PC-9 (cell line): ENCODE measurements around the gene MRPL12. TPM values are rescaled to one million over a fixed set of nuclear protein-coding genes. Genes with fewer than 3 reads are reported as not detected.
A peak's percentile ranks its signal among the peaks of the same experiment; 100 is the strongest.

Experiments
- BruUV-seq: library from RNA; stranded (reverse); fragments of 400-500 nt; replicated peaks from 2 replicates; lab custom pipeline; 2021; lab: Mats Ljungman, UMichigan
- CTCF ChIA-PET: fragments of 300-600 bp; sonication (Branson Sonifier 250); formaldehyde crosslinking; loops from one replicate; lab custom pipeline; 2022; ENCODE audit warnings: antibody characterized with exemption; lab: Charles Lee
- POLR2A ChIA-PET: fragments of 300-600 bp; sonication (Branson Sonifier 250); formaldehyde crosslinking; loops from one replicate; lab custom pipeline; 2022; ENCODE audit warnings: antibody characterized with exemption; ENCODE audit not compliant: unreplicated experiment; lab: Charles Lee
- DNase-seq, 2 experiments: peaks; one replicate each; pipeline versions ENCODE4 v3.0.0 to v3.0.0-alpha.2; 2015 to 2022; ENCODE audit warnings: mixed read lengths in 1 of 2
- H2AFZ ChIP-seq: fragments of 200-600 bp; sonication (generic); 2 replicates; pipeline ENCODE4 v1.8.1; 2017; ENCODE audit warnings: antibody characterized with exemption
- H3F3A ChIP-seq: fragments of 200-600 bp; sonication (generic); 2 replicates; pipeline ENCODE4 v1.8.1; 2017; ENCODE audit warnings: antibody characterized with exemption, mild to moderate bottlenecking, low read depth; ENCODE audit not compliant: insufficient read depth
- H3K27ac ChIP-seq: fragments of 200-600 bp; sonication (generic); 2 replicates; pipeline ENCODE4 v1.6.1; 2016; ENCODE audit warnings: mixed run types
- H3K27me3 ChIP-seq: fragments of 200-600 bp; sonication (generic); 2 replicates; pipeline ENCODE4 v1.6.1; 2016; ENCODE audit warnings: low read depth, mixed run types; ENCODE audit not compliant: insufficient read depth
- H3K36me3 ChIP-seq: fragments of 200-600 bp; sonication (generic); 2 replicates; pipeline ENCODE4 v1.6.1; 2016; ENCODE audit warnings: low read depth, mixed run types
- H3K4me1 ChIP-seq: fragments of 200-600 bp; sonication (generic); replicated peaks from 2 replicates; pipeline ENCODE4 v1.6.1; 2016; ENCODE audit warnings: mixed run types; ENCODE audit not compliant: insufficient read depth
- H3K4me2 ChIP-seq: fragments of 200-600 bp; sonication (generic); 2 replicates; pipeline ENCODE4 v1.6.1; 2017; ENCODE audit warnings: mixed run types
- H3K4me3 ChIP-seq: fragments of 200-600 bp; sonication (generic); 2 replicates; pipeline ENCODE4 v1.6.1; 2016; ENCODE audit warnings: mixed run types
- H3K79me2 ChIP-seq: fragments of 200-600 bp; sonication (generic); 2 replicates; pipeline ENCODE4 v1.6.1; 2017; ENCODE audit warnings: low read depth, mixed run types
- H3K9me2 ChIP-seq: fragments of 200-600 bp; sonication (generic); 2 replicates; pipeline ENCODE4 v1.8.1; 2017; ENCODE audit warnings: mild to moderate bottlenecking; ENCODE audit not compliant: insufficient read depth
- H3K9me3 ChIP-seq: fragments of 200-600 bp; sonication (generic); 2 replicates; pipeline ENCODE4 v1.8.1; 2016; ENCODE audit warnings: low read depth; ENCODE audit not compliant: insufficient read depth
- H4K20me1 ChIP-seq: fragments of 200-600 bp; sonication (generic); 2 replicates; pipeline ENCODE4 v1.8.1; 2017; ENCODE audit not compliant: insufficient read depth
- EZH2 ChIP-seq: fragments of 200-600 bp; sonication (generic); IDR thresholded peaks from 2 replicates; pipeline ENCODE4 v1.8.0; 2017; ENCODE audit warnings: antibody characterized with exemption, low read depth
- intact Hi-C: fragments of 100-400 bp; cut with micrococcal nuclease; formaldehyde crosslinking; loops from one replicate; pipeline ENCODE4 v1.10.0; 2022; ENCODE audit not compliant: unreplicated experiment
- total RNA-seq: library from RNA; stranded (reverse); gene quantifications from 2 replicates; pipeline ENCODE4 v1.2.3, GENCODE V29; 2021
- TF ChIP-seq, protein P1 (sequence below): fragments of 200-600 bp; sonication (generic); conservative IDR thresholded peaks from 2 replicates; pipeline ENCODE4 v1.6.1; 2017; ENCODE audit warnings: mixed run types, antibody characterized with exemption, mild to moderate bottlenecking, moderate library complexity

MRPL12 gene
- total RNA-seq, 1 experiment from 2014 or later: 98.6 TPM

DNA sequence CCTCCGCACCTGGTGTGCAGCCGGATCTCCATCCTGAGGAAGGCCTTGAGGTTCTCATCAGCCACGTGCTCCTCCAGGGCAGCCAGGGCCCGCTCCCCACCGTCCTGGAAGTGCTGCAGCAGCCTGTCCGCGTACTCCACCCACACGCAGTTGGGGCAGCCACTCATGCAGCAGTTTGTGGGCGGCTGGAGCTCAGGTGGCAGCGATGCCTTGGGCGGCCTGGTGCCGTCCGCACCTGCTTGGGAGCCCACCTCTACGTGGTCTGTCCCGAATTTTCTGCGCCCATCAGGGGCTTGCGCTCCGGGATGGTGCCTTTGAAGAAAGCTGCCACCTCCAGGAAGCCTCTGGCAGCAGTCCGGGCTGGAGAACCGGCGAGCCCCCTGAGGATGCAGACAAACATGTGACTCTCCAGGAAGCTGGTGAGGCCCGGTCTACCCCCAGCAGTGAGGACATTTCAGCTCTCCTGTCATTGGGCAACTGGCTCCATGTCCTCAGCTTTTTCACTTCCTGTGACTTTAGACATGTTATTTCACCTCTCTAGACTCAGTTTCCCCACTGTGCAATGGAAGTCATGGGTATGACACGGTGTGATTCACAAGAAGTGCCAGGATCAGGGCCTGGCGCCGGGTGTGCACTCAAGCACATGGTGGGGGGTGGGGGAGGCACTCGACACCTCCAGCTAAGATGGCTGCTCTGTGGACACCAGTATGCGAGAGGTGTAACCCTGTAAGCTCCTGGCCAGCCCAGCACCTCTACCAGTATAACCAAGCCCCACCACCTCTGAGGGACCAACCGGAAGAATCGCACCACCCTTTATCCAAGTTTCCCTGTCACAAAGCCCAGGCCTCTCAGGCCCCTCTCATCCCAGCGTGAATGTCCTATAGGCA, 37.7 kb upstream of the MRPL12 start:
- H3K4me2 ChIP-seq: peak overlapping the region; percentile 75
- BruUV-seq: no TSS peak
- peaks cover 13% of the 10 kb centered on the region for H3K4me1 ChIP-seq
- H3K27ac ChIP-seq: peak overlapping the region; percentile 16; the same call in 1 of the 2 replicates
- H3K79me2 ChIP-seq: peaks cover 42% of the 10 kb centered on the region
- H3F3A ChIP-seq: peaks cover 13% of the 10 kb centered on the region; the same call in 1 of the 2 replicates
- intact Hi-C loops: loop anchor here (1.0 kb wide), 1 partner anchor 28 kb away; the partner anchor contains the start of genes NPLOC4 and TSPAN10
- no peaks in the 10 kb centered on the region for H3K9me3 ChIP-seq
- peak in 1 of 2 experiments; percentile 16 for DNase-seq
- no peaks in the 10 kb centered on the region for H3K36me3 ChIP-seq
- H4K20me1 ChIP-seq: no peaks in the 10 kb centered on the region
- ChIA-PET CTCF (no interaction called here), POLR2A (no interaction called here)
- peak overlapping the region; percentile 86 for H3K4me3 ChIP-seq
- H3K27me3 ChIP-seq: no peaks in the 10 kb centered on the region
- H3K9me2 ChIP-seq: no peaks in the 10 kb centered on the region
- no peak for TF ChIP-seq EZH2
- peak overlapping the region; percentile 83 for H2AFZ ChIP-seq

DNA sequence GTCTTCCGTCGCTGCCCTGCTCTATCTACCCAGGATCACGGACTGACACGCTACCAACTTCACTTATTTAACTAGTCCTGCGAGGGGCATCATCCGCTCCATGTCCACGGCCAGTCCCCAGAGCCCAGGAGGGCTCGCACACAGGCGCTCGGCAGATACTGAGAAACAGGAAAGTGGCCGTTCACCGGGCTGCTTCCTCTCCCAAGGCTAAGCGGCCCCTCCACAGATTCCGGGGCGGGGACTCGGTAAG, 37.1 kb upstream of the MRPL12 start:
- no peak for TF ChIP-seq EZH2
- TF ChIP-seq, protein P1, sequence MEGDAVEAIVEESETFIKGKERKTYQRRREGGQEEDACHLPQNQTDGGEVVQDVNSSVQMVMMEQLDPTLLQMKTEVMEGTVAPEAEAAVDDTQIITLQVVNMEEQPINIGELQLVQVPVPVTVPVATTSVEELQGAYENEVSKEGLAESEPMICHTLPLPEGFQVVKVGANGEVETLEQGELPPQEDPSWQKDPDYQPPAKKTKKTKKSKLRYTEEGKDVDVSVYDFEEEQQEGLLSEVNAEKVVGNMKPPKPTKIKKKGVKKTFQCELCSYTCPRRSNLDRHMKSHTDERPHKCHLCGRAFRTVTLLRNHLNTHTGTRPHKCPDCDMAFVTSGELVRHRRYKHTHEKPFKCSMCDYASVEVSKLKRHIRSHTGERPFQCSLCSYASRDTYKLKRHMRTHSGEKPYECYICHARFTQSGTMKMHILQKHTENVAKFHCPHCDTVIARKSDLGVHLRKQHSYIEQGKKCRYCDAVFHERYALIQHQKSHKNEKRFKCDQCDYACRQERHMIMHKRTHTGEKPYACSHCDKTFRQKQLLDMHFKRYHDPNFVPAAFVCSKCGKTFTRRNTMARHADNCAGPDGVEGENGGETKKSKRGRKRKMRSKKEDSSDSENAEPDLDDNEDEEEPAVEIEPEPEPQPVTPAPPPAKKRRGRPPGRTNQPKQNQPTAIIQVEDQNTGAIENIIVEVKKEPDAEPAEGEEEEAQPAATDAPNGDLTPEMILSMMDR: no peak
- Histone ChIP-seq H3K9me3 (no peaks in the 10 kb centered on the region), H3F3A (peaks cover 10% of the 10 kb centered on the region; the same call in 1 of the 2 replicates), H3K36me3 (no peaks in the 10 kb centered on the region), H3K4me2 (peak overlapping the region; percentile 75), H3K9me2 (no peaks in the 10 kb centered on the region), H3K4me3 (peak overlapping the region; percentile 86), H2AFZ (peak overlapping the region; percentile 83), H4K20me1 (no peaks in the 10 kb centered on the region), H3K4me1 (peaks cover 10% of the 10 kb centered on the region), H3K27me3 (no peaks in the 10 kb centered on the region), H3K79me2 (peaks cover 42% of the 10 kb centered on the region), H3K27ac (peak overlapping the region; percentile 16; the same call in 1 of the 2 replicates)
- intact Hi-C loops: loop anchor here (1.0 kb wide), 1 partner anchor 29 kb away; the partner anchor contains the start of genes NPLOC4 and TSPAN10
- POLR2A ChIA-PET: no interaction called here
- BruUV-seq: TSS peak; percentile 50
- CTCF ChIA-PET: no interaction called here
- DNase-seq: no peak

DNA sequence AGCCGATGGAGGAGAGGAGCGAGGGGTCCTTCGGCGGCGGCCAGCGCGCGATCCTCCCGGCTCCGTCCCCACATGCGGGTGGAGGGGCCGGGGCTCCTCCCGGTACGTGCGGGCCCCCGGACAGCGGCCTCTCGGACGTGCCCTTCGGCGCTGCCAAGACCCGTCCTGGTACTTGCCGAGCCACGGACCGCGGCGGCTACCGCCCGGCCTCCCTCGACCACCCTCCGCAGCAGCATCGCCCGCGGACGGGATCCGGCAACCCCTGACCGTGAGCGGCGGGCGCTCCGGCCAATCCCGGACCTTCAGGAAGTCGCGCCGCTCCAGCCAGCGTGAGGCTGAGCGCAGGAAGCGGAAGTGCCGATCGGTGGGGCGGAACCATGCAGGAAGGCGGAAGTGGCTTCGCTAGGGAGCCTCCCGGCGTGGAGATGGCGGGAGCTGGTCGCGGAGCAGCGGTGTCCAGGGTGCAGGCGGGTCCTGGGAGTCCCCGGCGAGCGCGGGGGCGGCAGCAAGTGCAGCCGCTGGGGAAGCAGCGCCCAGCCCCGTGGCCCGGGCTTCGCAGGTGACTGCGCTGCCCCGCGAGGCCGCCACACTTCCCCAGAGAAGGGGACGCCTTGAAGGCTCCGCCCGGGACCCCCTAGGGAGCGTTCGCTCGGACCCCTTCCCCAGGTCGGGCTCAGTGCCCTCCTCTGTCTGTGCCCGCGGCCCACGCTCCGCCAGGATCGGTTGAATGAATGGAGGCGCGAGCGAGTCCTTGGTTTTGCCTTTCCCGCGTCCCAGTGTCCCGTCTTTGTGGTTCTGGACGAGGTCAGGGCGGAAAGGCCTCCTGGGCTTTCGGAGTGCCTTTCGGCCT, 36.6 kb upstream of the MRPL12 start, which contains the start of the genes CCDC137 and OXLD1:
CCDC137 (plus strand) TSS at position 396 of the 850 bp plus-strand sequence; CDS start at position 426, 30 bp downstream.
OXLD1 (minus strand) TSS at position 264 of the 850 bp plus-strand sequence; CDS start at position 236, 28 bp downstream.
- intact Hi-C loops: loop anchor here (1.0 kb wide), 1 partner anchor 29 kb away; the partner anchor contains the start of genes NPLOC4 and TSPAN10
- DNase-seq: peak; percentile 81 to 96
- Histone ChIP-seq H3K9me3 (no peaks in the 10 kb centered on the region), H3K27me3 (no peaks in the 10 kb centered on the region), H2AFZ (peak within 1 kb of the TSS; percentile 83), H3K4me3 (peak within 1 kb of the TSS; percentile 86), H3K4me1 (peaks cover 10% of the 10 kb centered on the region), H3K9me2 (no peaks in the 10 kb centered on the region), H3K36me3 (no peaks in the 10 kb centered on the region), H3K4me2 (peak within 1 kb of the TSS; percentile 75), H3K27ac (peak within 1 kb of the TSS; percentile 19; the same call in 1 of the 2 replicates), H3F3A (peaks cover 10% of the 10 kb centered on the region; the same call in 1 of the 2 replicates), H3K79me2 (peaks cover 42% of the 10 kb centered on the region), H4K20me1 (no peaks in the 10 kb centered on the region)
- TF ChIP-seq EZH2: no peak
- TF ChIP-seq, protein P1: no peak
- ChIA-PET CTCF (no interaction called here), POLR2A (interaction anchor here (0.6 kb wide), 2 partner anchors 15 to 149 kb away, joined by 4 to 32 read pairs; no protein-coding TSS in a partner anchor)
- no TSS peak for BruUV-seq
